Activated T-helper 2 cell treated with anti-CD3 and anti-CD28 coated beads, Interferon-gamma antibody, Interleukin-2, Interleukin-4, amounts not matched to agents 10 μg/mL and 5 μg/mL and 100 μg/mL, durations not matched to agents 14 hours and 24 hours and 36 hours (primary cell): ENCODE measurements around the gene POU4F1. TPM values are rescaled to one million over a fixed set of nuclear protein-coding genes. Genes with fewer than 3 reads are reported as not detected.
"Not testable (repeated sequence)": the region's sequence is repeated elsewhere in the genome, so short reads cannot be mapped to it uniquely, and the experiment has no call there.

ENCODE experiments used
- DNase-seq: peaks from one replicate; pipeline ENCODE4 v3.0.0; 2021; ENCODE audit warnings: low spot score
- H3K27ac Mint-ChIP-seq: one replicate; pipeline ENCODE4 v1.8.0; 2021; ENCODE audit warnings: mixed read lengths
- H3K27me3 Mint-ChIP-seq: one replicate; pipeline ENCODE4 v1.8.0; 2021; ENCODE audit warnings: low read depth, mixed read lengths
- H3K36me3 Mint-ChIP-seq: one replicate; pipeline ENCODE4 v1.8.0; 2021; ENCODE audit warnings: low read depth, mixed read lengths
- H3K4me1 Mint-ChIP-seq: one replicate; pipeline ENCODE4 v1.8.0; 2021; ENCODE audit warnings: low read depth, mixed read lengths
- H3K4me3 Mint-ChIP-seq: one replicate; pipeline ENCODE4 v1.8.0; 2021; ENCODE audit warnings: low read depth, mild to moderate bottlenecking, moderate library complexity, mixed read lengths
- H3K9me3 Mint-ChIP-seq: one replicate; pipeline ENCODE4 v1.8.0; 2021; ENCODE audit warnings: mixed read lengths
- intact Hi-C: fragments of 100-400 bp; cut with micrococcal nuclease; formaldehyde crosslinking; loops from one replicate; pipeline ENCODE4 v1.15.1; 2023
- total RNA-seq: library from RNA; stranded (reverse); gene quantifications from 2 replicates; pipeline ENCODE4 v1.2.3, GENCODE V29; 2022

The POU4F1 gene
- total RNA-seq: 0.11 TPM in 1 of 2 replicates, not detected in the other

DNA sequence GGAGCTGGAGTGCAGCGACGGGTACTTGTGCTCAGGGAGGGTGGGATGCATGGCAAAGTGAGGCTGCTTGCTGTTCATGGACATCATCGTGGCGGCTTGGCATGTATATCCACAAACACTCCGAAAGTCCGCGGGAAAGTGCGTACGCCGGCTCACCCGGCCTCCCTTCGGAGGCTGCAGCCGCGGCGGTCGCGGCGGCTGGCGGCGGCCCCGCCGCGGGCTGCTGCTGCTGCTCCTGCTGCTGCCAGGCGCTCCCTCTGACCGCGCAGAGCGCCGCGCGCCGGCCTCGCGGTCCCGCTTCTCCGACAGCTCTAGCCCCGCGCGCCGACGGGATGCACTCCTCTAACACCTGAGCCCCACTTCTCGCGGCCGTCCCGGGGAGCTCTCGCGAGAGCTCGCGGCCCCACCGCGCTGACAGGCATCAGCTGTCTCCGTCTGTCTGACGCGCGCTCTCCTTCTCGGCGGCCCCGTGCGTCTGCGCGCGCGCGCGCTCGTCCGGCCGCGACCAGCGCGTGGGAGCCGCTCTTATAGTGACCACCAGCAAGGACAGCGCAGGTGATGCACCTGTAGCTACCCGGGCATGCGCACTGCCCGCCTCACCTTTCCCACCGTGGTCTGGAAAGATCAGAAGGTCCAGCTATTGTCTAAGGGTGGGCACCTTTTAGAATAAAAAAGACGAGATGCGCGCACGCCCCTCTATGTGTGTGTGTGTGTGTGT lies at the start of gene POU4F1:
Gene POU4F1, minus strand, starts transcription at position 313 of the 718 bp plus-strand sequence. Its CDS starts 226 bp downstream, at position 87.
- Mint-ChIP-seq H3K27ac (peak within 1 kb of the TSS; percentile 62), H3K4me3 (peak within 1 kb of the TSS; percentile 83), H3K36me3 (peaks cover 6% of the 10 kb centered on the region), H3K4me1 (peaks cover 38% of the 10 kb centered on the region), H3K9me3 (no peaks in the 10 kb centered on the region), H3K27me3 (peaks cover 87% of the 10 kb centered on the region)
- DNase-seq: peak; percentile 68
- intact Hi-C loops: loop anchor here (1.0 to 10.0 kb wide), 3 partner anchors 8 to 371 kb away; partner anchors contain the start of gene OBI1

- Mint-ChIP-seq H3K9me3 (no peaks in the 10 kb centered on the region), H3K27ac (no peak overlapping the region), H3K36me3 (peaks cover 14% of the 10 kb centered on the region), H3K4me1 (peaks cover 15% of the 10 kb centered on the region), H3K27me3 (no peaks in the 10 kb centered on the region), H3K4me3 (no peak overlapping the region)
- intact Hi-C loops: loop anchor here (10.0 kb wide), 1 partner anchor 542 kb away; no protein-coding TSS in a partner anchor
- DNase-seq: no peak
Measured at GRCh38 chr13:78652651-78653050, 49.3 kb upstream of the POU4F1 start.

- intact Hi-C loops: loop anchor here (1.0 to 10.0 kb wide), 2 partner anchors 9 to 544 kb away; partner anchors contain the start of gene OBI1
- no peaks in the 10 kb centered on the region for H3K9me3 Mint-ChIP-seq
Measured at GRCh38 chr13:78650717-78651083, 47.3 kb upstream of the POU4F1 start.

DNA sequence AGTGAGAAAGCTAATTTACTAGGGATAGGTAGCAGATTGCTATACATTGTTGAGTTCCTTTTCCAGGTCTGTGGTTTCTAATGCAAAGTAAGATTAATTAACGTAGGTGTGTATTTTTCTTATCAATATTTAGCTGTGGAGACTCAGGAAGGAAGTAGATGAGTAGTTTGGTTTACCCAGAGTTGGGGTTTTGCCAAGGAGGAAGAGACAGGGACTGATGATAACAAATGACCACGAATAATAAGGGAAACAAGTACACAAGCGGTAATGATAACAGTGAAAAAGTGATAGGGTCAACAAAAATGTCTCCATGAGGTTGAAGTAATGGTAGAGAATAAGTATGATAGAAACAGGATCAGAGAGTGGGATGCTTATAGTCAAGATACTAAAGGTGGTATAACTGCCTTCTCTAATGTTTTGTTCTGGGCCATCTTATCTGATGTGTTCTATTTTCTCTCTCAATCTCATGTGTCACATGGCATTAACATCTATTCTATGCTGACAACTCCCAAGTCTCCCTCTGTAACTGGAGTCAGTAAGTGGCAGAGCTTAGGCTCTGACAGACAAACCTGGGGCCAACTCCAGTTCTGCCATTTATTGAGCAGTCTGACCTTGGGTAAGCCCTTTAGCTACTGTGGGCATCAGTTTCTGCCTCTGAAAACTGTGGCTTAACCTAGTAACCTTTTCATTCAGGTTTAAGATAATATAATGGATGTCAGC lies 46.8 kb upstream of the POU4F1 start:
- H3K36me3 Mint-ChIP-seq: peaks cover 5% of the 10 kb centered on the region
- no peak for DNase-seq
- intact Hi-C loops: loop anchor here (1.0 to 10.0 kb wide), 2 partner anchors 9 to 545 kb away; partner anchors contain the start of gene OBI1

More at GRCh38 chr13:78650717-78651083, 47.3 kb upstream of the POU4F1 start:
- H3K27me3 Mint-ChIP-seq: no peaks in the 10 kb centered on the region
- H3K36me3 Mint-ChIP-seq: peaks cover 9% of the 10 kb centered on the region
- no peak overlapping the region for H3K27ac Mint-ChIP-seq
- peaks cover 11% of the 10 kb centered on the region for H3K4me1 Mint-ChIP-seq
- no peak overlapping the region for H3K4me3 Mint-ChIP-seq
- DNase-seq: no peak

GRCh38 chr13:78647109-78647678 lies 43.8 kb upstream of the POU4F1 start:
- H3K9me3 Mint-ChIP-seq, H3K27ac Mint-ChIP-seq, intact Hi-C loops, DNase-seq, H3K27me3 Mint-ChIP-seq, H3K4me3 Mint-ChIP-seq: not testable (repeated sequence)
- peaks cover 14% of the 10 kb centered on the region for H3K4me1 Mint-ChIP-seq
- H3K36me3 Mint-ChIP-seq: peaks cover 14% of the 10 kb centered on the region

More for the DNA sequence above, 46.8 kb upstream of the POU4F1 start:
- Mint-ChIP-seq H3K27me3 (no peaks in the 10 kb centered on the region), H3K4me3 (no peak overlapping the region), H3K27ac (no peak overlapping the region), H3K4me1 (peaks cover 8% of the 10 kb centered on the region), H3K9me3 (no peaks in the 10 kb centered on the region)

DNA sequence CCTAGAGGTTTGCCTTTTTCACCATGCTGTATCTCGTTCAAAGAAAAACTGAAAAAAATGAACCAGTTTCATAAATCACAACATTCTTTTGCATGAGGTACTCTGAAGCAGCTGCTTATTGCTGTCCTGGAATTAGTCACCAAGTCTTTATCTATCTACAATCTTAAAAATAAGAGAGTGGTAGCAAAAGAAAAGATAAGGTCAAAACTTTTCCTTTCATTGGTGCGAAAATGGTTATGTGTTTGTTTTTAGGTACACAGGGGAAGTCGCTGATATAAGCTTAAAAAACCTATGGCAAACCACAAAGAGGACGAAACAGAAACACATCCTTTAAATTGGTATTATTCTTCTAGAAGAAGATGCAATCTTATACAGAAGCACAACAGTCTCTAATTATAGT lies 34.9 kb upstream of the POU4F1 start:
- Mint-ChIP-seq H3K27me3 (no peaks in the 10 kb centered on the region), H3K4me3 (no peak overlapping the region), H3K9me3 (no peaks in the 10 kb centered on the region), H3K36me3 (peaks cover 74% of the 10 kb centered on the region), H3K27ac (no peak overlapping the region), H3K4me1 (peaks cover 11% of the 10 kb centered on the region)
- DNase-seq: no peak
- intact Hi-C loops: loop anchor here (1.0 kb wide), 1 partner anchor 20 kb away; no protein-coding TSS in a partner anchor

DNA sequence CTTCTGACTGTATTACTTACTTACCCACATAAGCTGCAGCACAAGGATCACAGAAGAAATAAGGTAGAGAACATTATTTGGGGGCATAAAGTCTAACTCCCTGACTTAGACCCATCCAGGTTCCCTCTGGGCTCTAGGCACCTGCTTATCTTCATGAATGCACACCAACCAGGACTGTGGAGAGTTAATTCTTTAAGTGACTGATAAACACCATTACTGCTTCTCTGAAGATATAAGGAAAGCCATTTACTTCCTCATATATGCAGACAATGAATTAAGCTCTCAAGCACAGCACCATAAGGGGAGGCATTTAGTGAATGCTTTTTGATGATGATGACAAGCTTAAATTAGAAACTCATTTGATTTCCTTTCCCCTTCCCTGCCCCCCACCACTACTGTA lies 33.1 kb upstream of the POU4F1 start:
- Mint-ChIP-seq H3K4me3 (no peak overlapping the region), H3K9me3 (no peaks in the 10 kb centered on the region), H3K36me3 (peaks cover 81% of the 10 kb centered on the region), H3K27me3 (no peaks in the 10 kb centered on the region), H3K27ac (no peak overlapping the region), H3K4me1 (peaks cover 11% of the 10 kb centered on the region)
- DNase-seq: no peak
- intact Hi-C loops: no loop called here

GRCh38 chr13:78632996-78633395 lies 29.6 kb upstream of the POU4F1 start:
- Mint-ChIP-seq H3K4me3 (no peak overlapping the region), H3K27me3 (no peaks in the 10 kb centered on the region), H3K4me1 (peaks cover 4% of the 10 kb centered on the region), H3K27ac (no peak overlapping the region), H3K9me3 (no peaks in the 10 kb centered on the region), H3K36me3 (peaks cover 69% of the 10 kb centered on the region)
- intact Hi-C loops: no loop called here
- no peak for DNase-seq

DNA sequence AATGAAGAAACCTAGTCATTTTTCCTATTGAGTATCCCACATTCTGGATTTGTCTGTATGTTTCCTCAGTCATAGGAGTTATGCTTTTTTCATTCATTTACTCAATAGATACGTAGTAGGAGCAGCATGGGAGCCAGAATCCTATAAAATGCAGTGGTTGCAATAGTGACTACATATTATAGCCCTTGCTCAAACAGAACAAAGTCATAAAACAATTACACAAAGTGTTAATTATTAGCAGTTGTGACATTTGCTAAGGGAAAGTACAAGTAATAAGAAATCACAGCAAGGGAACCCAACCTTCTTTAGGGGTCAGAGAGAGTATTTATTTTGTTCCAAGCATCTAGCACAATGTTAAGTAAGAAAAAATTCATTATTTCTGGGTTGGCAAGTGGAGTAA lies 27.7 kb upstream of the POU4F1 start:
- H3K27ac Mint-ChIP-seq: no peak overlapping the region
- H3K4me3 Mint-ChIP-seq: no peak overlapping the region
- H3K27me3 Mint-ChIP-seq: no peaks in the 10 kb centered on the region
- no peaks in the 10 kb centered on the region for H3K9me3 Mint-ChIP-seq
- intact Hi-C loops: no loop called here
- H3K4me1 Mint-ChIP-seq: peaks cover 6% of the 10 kb centered on the region
- H3K36me3 Mint-ChIP-seq: peaks cover 66% of the 10 kb centered on the region
- DNase-seq: no peak

- Mint-ChIP-seq H3K27ac (no peak overlapping the region), H3K27me3 (no peaks in the 10 kb centered on the region)
- intact Hi-C loops: no loop called here
Measured at GRCh38 chr13:78630511-78630910, 27.2 kb upstream of the POU4F1 start.

DNA sequence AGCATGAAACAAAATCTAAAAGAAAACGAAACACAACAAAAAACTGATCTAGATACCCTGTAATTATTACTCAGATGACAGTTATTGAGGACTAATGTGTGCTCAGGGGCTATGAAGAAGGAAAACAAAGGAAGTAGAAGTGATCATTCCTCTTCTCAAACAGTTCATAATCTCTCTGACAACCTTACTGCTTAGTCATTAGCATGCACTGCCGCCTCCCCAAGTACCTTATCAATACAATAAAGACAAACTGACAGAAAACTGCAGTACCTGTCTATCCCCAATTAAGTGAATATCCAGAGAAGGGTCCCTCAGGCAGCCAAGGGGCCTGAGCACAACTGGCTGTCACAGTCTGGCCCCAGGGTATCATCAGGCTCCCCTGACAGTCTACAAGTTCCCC lies 22.0 kb upstream of the POU4F1 start:
- H3K4me1 Mint-ChIP-seq: peaks cover 3% of the 10 kb centered on the region
- DNase-seq: no peak
- H3K4me3 Mint-ChIP-seq: no peak overlapping the region
- H3K36me3 Mint-ChIP-seq: peaks cover 49% of the 10 kb centered on the region
- no peaks in the 10 kb centered on the region for H3K27me3 Mint-ChIP-seq
- H3K9me3 Mint-ChIP-seq: no peaks in the 10 kb centered on the region
- H3K27ac Mint-ChIP-seq: no peak overlapping the region
- intact Hi-C loops: no loop called here

More at GRCh38 chr13:78630511-78630910, 27.2 kb upstream of the POU4F1 start:
- H3K4me1 Mint-ChIP-seq: peaks cover 6% of the 10 kb centered on the region
- DNase-seq: no peak
- H3K36me3 Mint-ChIP-seq: peaks cover 65% of the 10 kb centered on the region
- H3K4me3 Mint-ChIP-seq: no peak overlapping the region
- no peaks in the 10 kb centered on the region for H3K9me3 Mint-ChIP-seq

DNA sequence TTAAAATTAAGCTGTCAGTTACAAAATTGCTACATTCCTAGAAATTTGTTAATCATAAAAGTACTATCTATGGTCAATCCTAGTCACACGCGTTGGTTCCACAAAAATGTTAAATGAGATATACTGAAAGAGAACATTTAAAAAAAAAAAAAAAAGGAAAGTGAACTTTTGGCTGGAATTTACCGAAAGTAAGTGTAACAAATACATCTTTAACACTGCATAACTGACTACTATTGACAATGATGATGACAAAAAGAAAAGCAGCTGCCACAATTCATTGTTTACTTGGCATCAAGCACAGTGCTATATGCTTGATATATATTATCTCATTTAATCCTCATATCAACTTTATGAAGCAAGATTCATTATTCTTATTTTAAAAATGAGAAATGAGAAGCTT lies 19.8 kb upstream of the POU4F1 start:
- no peaks in the 10 kb centered on the region for H3K9me3 Mint-ChIP-seq
- H3K27me3 Mint-ChIP-seq: no peaks in the 10 kb centered on the region
- no peak overlapping the region for H3K27ac Mint-ChIP-seq
- H3K36me3 Mint-ChIP-seq: peaks cover 42% of the 10 kb centered on the region
- no peak overlapping the region for H3K4me3 Mint-ChIP-seq
- peaks cover 3% of the 10 kb centered on the region for H3K4me1 Mint-ChIP-seq
- DNase-seq: no peak
- intact Hi-C loops: no loop called here
